Measurements from ENCODE around the gene EMP3. TPM values are rescaled to one million over a fixed set of nuclear protein-coding genes. Genes with fewer than 3 reads are reported as not detected.

EMP3 gene
- total and polyA plus RNA-seq, 9 of the 15 experiments (the other 6 are each of a cell fraction or from before 2014, with no cell fraction given), result 123 to 386 (median 296) TPM

DNA sequence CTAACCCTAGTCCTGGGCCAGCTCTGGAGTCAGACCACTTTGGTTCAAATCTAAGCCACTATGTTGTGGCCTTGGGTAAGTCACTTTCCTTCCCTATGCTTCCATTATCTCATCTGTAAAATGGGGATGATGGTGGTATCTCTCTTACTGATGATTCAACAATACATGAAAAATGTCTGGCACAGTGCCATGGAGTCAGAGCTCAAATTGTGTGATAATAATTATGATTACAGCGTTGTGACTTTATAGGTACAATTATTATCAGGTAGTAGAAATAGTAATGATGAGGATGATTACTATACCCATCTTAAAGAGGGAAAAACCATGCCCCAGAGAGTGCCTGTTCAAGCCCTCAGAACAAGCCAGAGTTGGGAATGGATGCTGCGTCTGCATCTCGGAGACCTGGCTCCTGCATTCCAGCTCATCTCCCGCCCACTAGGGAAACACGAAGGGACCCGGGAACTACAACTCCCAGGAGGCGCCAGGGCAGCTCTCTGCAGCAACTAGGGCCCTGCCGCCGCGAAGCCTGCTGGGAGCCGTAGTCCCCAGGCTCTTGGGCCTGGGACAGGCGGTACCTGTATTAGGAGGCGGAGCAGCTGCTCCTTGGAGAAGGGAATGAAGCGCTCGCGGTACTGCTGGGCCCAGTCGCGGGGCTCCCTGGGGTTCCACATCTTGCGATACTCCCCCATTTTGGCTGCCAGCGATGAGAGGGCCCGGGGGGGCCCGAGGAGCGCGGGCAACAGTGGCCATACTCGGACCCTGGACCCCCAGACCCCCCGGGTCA is 37.6 kb downstream of the EMP3 start (continued):
- no peak for TF ChIP-seq HDAC3 (IDR thresholded peaks at IDR 0.05; ENCODE audit: borderline replicate concordance, partially characterized antibody)
- peak; percentile 94 for TF ChIP-seq NFIC (IDR thresholded peaks at IDR 0.05)
- TF ChIP-seq BACH1 (tag; IDR thresholded peaks at IDR 0.05), result peak; percentile 85; the same call in 1 of the 2 replicates
- TF ChIP-seq KAT7 (CRISPR knock-in tag; IDR thresholded peaks at IDR 0.05; ENCODE audit: borderline replicate concordance), result no peak
- no peak for TF ChIP-seq SAP30 (IDR thresholded peaks at IDR 0.05; ENCODE audit: borderline replicate concordance, insufficient read depth, low read depth, low read length, poor library complexity, severe bottlenecking)
- TF ChIP-seq, protein P1, sequence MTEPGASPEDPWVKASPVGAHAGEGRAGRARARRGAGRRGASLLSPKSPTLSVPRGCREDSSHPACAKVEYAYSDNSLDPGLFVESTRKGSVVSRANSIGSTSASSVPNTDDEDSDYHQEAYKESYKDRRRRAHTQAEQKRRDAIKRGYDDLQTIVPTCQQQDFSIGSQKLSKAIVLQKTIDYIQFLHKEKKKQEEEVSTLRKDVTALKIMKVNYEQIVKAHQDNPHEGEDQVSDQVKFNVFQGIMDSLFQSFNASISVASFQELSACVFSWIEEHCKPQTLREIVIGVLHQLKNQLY (CRISPR knock-in tag; conservative IDR thresholded peaks at IDR 0.05), result no peak
- no peak for TF ChIP-seq MCM3 (IDR thresholded peaks at IDR 0.05)
- TF ChIP-seq, protein P2, sequence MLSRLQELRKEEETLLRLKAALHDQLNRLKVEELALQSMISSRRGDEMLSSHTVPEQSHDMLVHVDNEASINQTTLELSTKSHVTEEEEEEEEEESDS (CRISPR knock-in tag; IDR thresholded peaks at IDR 0.05), result no peak
- TF ChIP-seq, protein P3, sequence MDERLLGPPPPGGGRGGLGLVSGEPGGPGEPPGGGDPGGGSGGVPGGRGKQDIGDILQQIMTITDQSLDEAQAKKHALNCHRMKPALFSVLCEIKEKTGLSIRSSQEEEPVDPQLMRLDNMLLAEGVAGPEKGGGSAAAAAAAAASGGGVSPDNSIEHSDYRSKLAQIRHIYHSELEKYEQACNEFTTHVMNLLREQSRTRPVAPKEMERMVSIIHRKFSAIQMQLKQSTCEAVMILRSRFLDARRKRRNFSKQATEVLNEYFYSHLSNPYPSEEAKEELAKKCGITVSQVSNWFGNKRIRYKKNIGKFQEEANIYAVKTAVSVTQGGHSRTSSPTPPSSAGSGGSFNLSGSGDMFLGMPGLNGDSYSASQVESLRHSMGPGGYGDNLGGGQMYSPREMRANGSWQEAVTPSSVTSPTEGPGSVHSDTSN (CRISPR knock-in tag; IDR thresholded peaks at IDR 0.05; ENCODE audit: low read depth), result no peak
- TF ChIP-seq, protein P3 (tag; conservative IDR thresholded peaks at IDR 0.05; ENCODE audit: low read depth), result no peak
- TF ChIP-seq EP300 (IDR thresholded peaks at IDR 0.05; ENCODE audit: low read length), result no peak
- TF ChIP-seq ZNF76 (CRISPR knock-in tag; IDR thresholded peaks at IDR 0.05; ENCODE audit: borderline replicate concordance), result 0 out of 2 replicates have a peak, but pooled peaks have one; percentile 78
- peak; percentile 70; the same call in 1 of the 2 replicates for TF ChIP-seq DMBX1 (CRISPR knock-in tag; IDR thresholded peaks at IDR 0.05; ENCODE audit: borderline replicate concordance)
- no peak for TF ChIP-seq IFI16 (CRISPR knock-in tag; IDR thresholded peaks at IDR 0.05)
- TF ChIP-seq TEAD4 (IDR thresholded peaks at IDR 0.05; ENCODE audit: low read length), result peak; percentile 79
- no peak for TF ChIP-seq TEAD4 (CRISPR knock-in tag; IDR thresholded peaks at IDR 0.05; ENCODE audit: borderline replicate concordance)
- TF ChIP-seq MTA1 (IDR thresholded peaks at IDR 0.05; ENCODE audit: borderline replicate concordance), result no peak
- no peak for TF ChIP-seq SETDB1 (IDR thresholded peaks at IDR 0.05; ENCODE audit: low read length)
- 0 out of 2 replicates have a peak, but pooled peaks have one; percentile 8 for TF ChIP-seq ZSCAN32 (CRISPR knock-in tag; IDR thresholded peaks at IDR 0.05)
- TF ChIP-seq POLR3A (IDR thresholded peaks at IDR 0.05; ENCODE audit: borderline replicate concordance, extremely low read depth, insufficient read depth, insufficient read length), result no peak
- TF ChIP-seq DNMT1 (IDR thresholded peaks at IDR 0.05), result no peak
- TF ChIP-seq MECOM (CRISPR knock-in tag; IDR thresholded peaks at IDR 0.05), result no peak
- TF ChIP-seq ZNF431 (CRISPR knock-in tag; IDR thresholded peaks at IDR 0.05), result no peak
- no peak for TF ChIP-seq KHSRP (IDR thresholded peaks at IDR 0.05)
- TF ChIP-seq, protein P4, sequence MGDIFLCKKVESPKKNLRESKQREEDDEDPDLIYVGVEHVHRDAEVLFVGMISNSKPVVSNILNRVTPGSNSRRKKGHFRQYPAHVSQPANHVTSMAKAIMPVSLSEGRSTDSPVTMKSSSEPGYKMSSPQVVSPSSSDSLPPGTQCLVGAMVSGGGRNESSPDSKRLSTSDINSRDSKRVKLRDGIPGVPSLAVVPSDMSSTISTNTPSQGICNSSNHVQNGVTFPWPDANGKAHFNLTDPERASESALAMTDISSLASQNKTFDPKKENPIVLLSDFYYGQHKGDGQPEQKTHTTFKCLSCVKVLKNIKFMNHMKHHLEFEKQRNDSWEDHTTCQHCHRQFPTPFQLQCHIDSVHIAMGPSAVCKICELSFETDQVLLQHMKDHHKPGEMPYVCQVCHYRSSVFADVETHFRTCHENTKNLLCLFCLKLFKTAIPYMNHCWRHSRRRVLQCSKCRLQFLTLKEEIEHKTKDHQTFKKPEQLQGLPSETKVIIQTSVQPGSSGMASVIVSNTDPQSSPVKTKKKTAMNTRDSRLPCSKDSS (IDR thresholded peaks at IDR 0.05; ENCODE audit: low read depth, partially characterized antibody), result no peak

Measured in K562 (cell line).